GM19035 (cell line): Measurements from ENCODE around the gene AUH.

ENCODE experiments used
- ATAC-seq: cut with Tn5 transposase; IDR thresholded peaks from one replicate; pipeline ENCODE4 v1.9.1; 2021; ENCODE audit not compliant: unreplicated experiment

The AUH gene

GRCh38 chr9:91301161-91301560 lies 60.6 kb downstream of the AUH start:
- no peak for ATAC-seq

- no peak for ATAC-seq
Observed at GRCh38 chr9:91298311-91298710, 63.4 kb downstream of the AUH start.

GRCh38 chr9:91297306-91297705 lies 64.4 kb downstream of the AUH start:
- no peak for ATAC-seq

- ATAC-seq, result no peak
Observed at GRCh38 chr9:91296354-91296753, 65.4 kb downstream of the AUH start.

- no peak for ATAC-seq
Observed at GRCh38 chr9:91295357-91295756, 66.4 kb downstream of the AUH start.

GRCh38 chr9:91291866-91292265 lies 69.9 kb downstream of the AUH start:
- ATAC-seq, result no peak

GRCh38 chr9:91289244-91289643 lies 72.5 kb downstream of the AUH start:
- ATAC-seq, result no peak

- no peak for ATAC-seq
Observed at GRCh38 chr9:91285729-91286353, 75.9 kb downstream of the AUH start.

- ATAC-seq, result no peak
Observed at GRCh38 chr9:91282292-91282691, 79.4 kb downstream of the AUH start.

- no peak for ATAC-seq
Observed at GRCh38 chr9:91279296-91280204, 82.2 kb downstream of the AUH start.

- ATAC-seq, result no peak
Observed at GRCh38 chr9:91276513-91276912, 85.2 kb downstream of the AUH start.

- no peak for ATAC-seq
Observed at GRCh38 chr9:91275655-91276054, 86.1 kb downstream of the AUH start.

GRCh38 chr9:91274949-91275492 lies 86.7 kb downstream of the AUH start:
- no peak for ATAC-seq

GRCh38 chr9:91273853-91274552 lies 87.7 kb downstream of the AUH start:
- ATAC-seq, result peak; percentile 59

- no peak for ATAC-seq
Observed at GRCh38 chr9:91271156-91271555, 90.6 kb downstream of the AUH start.

- no peak for ATAC-seq
Observed at GRCh38 chr9:91269907-91270491, 91.7 kb downstream of the AUH start.

- no peak for ATAC-seq
Observed at GRCh38 chr9:91266448-91266847, 95.3 kb downstream of the AUH start.

- no peak for ATAC-seq
Observed at GRCh38 chr9:91265514-91265913, 96.2 kb downstream of the AUH start.

- no peak for ATAC-seq
Observed at GRCh38 chr9:91261417-91261816, 100.3 kb downstream of the AUH start.

- ATAC-seq, result no peak
Observed at GRCh38 chr9:91259162-91259561, 102.6 kb downstream of the AUH start.

- no peak for ATAC-seq
Observed at GRCh38 chr9:91258451-91258850, 103.3 kb downstream of the AUH start.
